Measurements from ENCODE around the gene EIF1. TPM values are rescaled to one million over a fixed set of nuclear protein-coding genes. Genes with fewer than 3 reads are reported as not detected.
A peak's percentile ranks its signal among the peaks of the same experiment; 100 is the strongest.

EIF1 gene
- total RNA-seq, 1 experiment from 2014 or later = 481 TPM

DNA sequence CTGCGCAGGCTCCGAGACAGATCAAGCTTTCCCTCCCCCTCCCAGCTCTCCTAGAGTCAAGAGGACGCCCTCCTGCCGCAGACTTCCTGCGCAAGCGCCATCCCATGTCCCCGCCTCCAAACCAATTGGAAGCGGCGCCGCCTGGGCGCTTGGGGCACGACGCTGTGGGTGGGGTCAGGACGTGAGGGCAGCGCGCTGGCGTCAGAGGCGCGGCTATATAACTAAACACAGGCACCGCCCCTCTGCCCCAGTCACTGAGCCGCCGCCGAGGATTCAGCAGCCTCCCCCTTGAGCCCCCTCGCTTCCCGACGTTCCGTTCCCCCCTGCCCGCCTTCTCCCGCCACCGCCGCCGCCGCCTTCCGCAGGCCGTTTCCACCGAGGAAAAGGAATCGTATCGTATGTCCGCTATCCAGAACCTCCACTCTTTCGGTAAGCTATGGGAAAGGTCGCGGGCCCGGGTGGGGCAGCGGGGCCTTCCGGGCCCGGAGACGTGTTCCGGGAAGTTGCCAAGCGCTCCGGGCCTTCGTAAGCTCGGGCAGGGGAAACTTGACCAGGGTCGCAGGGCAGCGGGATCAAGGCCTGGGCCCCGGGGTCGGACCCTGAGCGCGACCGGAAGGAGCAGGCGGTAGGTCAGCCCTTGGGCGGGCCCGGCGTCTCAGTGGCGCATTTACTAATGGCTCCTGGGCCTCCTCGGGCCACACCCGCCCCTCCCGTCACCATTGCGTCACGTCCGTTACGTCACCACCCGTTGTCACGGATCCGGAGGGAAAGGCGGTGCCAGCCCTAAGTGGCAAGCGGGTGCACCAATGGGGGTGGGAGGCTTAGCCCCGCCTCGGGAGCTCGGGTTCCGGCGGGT, at the start of gene EIF1 (continued):
- TF ChIP-seq PRRX2 (CRISPR knock-in tag; IDR thresholded peaks at IDR 0.05) (peak; percentile 80), ZNF138 (CRISPR knock-in tag; conservative IDR thresholded peaks at IDR 0.05) (no peak), ZNF317 (CRISPR knock-in tag; IDR thresholded peaks at IDR 0.05; ENCODE audit: borderline replicate concordance, low read depth) (0 out of 2 replicates have a peak, but pooled peaks have one; percentile 21), SMAD4 (CRISPR knock-in tag; IDR thresholded peaks at IDR 0.05) (peak; percentile 55; the same call in 1 of the 2 replicates), JUN (CRISPR knock-in tag; IDR thresholded peaks at IDR 0.05) (no peak; the same call in 1 of the 2 replicates), ZNF396 (CRISPR knock-in tag; IDR thresholded peaks at IDR 0.05; ENCODE audit: borderline replicate concordance) (no peak), TEAD4 (CRISPR knock-in tag; IDR thresholded peaks at IDR 0.05) (0 out of 2 replicates have a peak, but pooled peaks have one; percentile 58), ATF1 (CRISPR knock-in tag; IDR thresholded peaks at IDR 0.05) (no peak), ZNF263 (CRISPR knock-in tag; IDR thresholded peaks at IDR 0.05; ENCODE audit: low read depth) (no peak; the same call in 1 of the 2 replicates), ZNF671 (CRISPR knock-in tag; IDR thresholded peaks at IDR 0.05) (peak; percentile 72), GRHL2 (CRISPR knock-in tag; IDR thresholded peaks at IDR 0.05; ENCODE audit: insufficient replicate concordance, severe bottlenecking) (no peak), RORB (CRISPR knock-in tag; IDR thresholded peaks at IDR 0.05) (peak; percentile 89; the same call in 1 of the 2 replicates), RELA (CRISPR knock-in tag; IDR thresholded peaks at IDR 0.05; ENCODE audit: borderline replicate concordance) (peak; percentile 53; the same call in 1 of the 2 replicates), KAT7 (CRISPR knock-in tag; IDR thresholded peaks at IDR 0.05; ENCODE audit: borderline replicate concordance) (0 out of 2 replicates have a peak, but pooled peaks have one; percentile 65), MXD4 (CRISPR knock-in tag; IDR thresholded peaks at IDR 0.05; ENCODE audit: borderline replicate concordance) (no peak), ZNF232 (CRISPR knock-in tag; IDR thresholded peaks at IDR 0.05) (no peak; the same call in none of the 2 replicates), NFYB (CRISPR knock-in tag; conservative IDR thresholded peaks at IDR 0.05; ENCODE audit: low read depth) (peak; percentile 89)
- TF ChIP-seq, protein P1, sequence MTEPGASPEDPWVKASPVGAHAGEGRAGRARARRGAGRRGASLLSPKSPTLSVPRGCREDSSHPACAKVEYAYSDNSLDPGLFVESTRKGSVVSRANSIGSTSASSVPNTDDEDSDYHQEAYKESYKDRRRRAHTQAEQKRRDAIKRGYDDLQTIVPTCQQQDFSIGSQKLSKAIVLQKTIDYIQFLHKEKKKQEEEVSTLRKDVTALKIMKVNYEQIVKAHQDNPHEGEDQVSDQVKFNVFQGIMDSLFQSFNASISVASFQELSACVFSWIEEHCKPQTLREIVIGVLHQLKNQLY (CRISPR knock-in tag; IDR thresholded peaks at IDR 0.05) = 0 out of 2 replicates have a peak, but pooled peaks have one; percentile 79
- TF ChIP-seq, protein P2, sequence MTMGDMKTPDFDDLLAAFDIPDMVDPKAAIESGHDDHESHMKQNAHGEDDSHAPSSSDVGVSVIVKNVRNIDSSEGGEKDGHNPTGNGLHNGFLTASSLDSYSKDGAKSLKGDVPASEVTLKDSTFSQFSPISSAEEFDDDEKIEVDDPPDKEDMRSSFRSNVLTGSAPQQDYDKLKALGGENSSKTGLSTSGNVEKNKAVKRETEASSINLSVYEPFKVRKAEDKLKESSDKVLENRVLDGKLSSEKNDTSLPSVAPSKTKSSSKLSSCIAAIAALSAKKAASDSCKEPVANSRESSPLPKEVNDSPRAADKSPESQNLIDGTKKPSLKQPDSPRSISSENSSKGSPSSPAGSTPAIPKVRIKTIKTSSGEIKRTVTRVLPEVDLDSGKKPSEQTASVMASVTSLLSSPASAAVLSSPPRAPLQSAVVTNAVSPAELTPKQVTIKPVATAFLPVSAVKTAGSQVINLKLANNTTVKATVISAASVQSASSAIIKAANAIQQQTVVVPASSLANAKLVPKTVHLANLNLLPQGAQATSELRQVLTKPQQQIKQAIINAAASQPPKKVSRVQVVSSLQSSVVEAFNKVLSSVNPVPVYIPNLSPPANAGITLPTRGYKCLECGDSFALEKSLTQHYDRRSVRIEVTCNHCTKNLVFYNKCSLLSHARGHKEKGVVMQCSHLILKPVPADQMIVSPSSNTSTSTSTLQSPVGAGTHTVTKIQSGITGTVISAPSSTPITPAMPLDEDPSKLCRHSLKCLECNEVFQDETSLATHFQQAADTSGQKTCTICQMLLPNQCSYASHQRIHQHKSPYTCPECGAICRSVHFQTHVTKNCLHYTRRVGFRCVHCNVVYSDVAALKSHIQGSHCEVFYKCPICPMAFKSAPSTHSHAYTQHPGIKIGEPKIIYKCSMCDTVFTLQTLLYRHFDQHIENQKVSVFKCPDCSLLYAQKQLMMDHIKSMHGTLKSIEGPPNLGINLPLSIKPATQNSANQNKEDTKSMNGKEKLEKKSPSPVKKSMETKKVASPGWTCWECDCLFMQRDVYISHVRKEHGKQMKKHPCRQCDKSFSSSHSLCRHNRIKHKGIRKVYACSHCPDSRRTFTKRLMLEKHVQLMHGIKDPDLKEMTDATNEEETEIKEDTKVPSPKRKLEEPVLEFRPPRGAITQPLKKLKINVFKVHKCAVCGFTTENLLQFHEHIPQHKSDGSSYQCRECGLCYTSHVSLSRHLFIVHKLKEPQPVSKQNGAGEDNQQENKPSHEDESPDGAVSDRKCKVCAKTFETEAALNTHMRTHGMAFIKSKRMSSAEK (CRISPR knock-in tag; IDR thresholded peaks at IDR 0.05; ENCODE audit: borderline replicate concordance) = 0 out of 2 replicates have a peak, but pooled peaks have one; percentile 13
- TF ChIP-seq, protein P3, sequence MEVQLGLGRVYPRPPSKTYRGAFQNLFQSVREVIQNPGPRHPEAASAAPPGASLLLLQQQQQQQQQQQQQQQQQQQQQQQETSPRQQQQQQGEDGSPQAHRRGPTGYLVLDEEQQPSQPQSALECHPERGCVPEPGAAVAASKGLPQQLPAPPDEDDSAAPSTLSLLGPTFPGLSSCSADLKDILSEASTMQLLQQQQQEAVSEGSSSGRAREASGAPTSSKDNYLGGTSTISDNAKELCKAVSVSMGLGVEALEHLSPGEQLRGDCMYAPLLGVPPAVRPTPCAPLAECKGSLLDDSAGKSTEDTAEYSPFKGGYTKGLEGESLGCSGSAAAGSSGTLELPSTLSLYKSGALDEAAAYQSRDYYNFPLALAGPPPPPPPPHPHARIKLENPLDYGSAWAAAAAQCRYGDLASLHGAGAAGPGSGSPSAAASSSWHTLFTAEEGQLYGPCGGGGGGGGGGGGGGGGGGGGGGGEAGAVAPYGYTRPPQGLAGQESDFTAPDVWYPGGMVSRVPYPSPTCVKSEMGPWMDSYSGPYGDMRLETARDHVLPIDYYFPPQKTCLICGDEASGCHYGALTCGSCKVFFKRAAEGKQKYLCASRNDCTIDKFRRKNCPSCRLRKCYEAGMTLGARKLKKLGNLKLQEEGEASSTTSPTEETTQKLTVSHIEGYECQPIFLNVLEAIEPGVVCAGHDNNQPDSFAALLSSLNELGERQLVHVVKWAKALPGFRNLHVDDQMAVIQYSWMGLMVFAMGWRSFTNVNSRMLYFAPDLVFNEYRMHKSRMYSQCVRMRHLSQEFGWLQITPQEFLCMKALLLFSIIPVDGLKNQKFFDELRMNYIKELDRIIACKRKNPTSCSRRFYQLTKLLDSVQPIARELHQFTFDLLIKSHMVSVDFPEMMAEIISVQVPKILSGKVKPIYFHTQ (CRISPR knock-in tag; IDR thresholded peaks at IDR 0.05) = peak; percentile 92
- TF ChIP-seq, protein P4, sequence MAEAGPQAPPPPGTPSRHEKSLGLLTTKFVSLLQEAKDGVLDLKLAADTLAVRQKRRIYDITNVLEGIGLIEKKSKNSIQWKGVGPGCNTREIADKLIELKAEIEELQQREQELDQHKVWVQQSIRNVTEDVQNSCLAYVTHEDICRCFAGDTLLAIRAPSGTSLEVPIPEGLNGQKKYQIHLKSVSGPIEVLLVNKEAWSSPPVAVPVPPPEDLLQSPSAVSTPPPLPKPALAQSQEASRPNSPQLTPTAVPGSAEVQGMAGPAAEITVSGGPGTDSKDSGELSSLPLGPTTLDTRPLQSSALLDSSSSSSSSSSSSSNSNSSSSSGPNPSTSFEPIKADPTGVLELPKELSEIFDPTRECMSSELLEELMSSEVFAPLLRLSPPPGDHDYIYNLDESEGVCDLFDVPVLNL (CRISPR knock-in tag; IDR thresholded peaks at IDR 0.05; ENCODE audit: borderline replicate concordance, low read depth) = no peak
- TF ChIP-seq, protein P5, sequence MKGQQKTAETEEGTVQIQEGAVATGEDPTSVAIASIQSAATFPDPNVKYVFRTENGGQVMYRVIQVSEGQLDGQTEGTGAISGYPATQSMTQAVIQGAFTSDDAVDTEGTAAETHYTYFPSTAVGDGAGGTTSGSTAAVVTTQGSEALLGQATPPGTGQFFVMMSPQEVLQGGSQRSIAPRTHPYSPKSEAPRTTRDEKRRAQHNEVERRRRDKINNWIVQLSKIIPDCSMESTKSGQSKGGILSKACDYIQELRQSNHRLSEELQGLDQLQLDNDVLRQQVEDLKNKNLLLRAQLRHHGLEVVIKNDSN (CRISPR knock-in tag; IDR thresholded peaks at IDR 0.05) = no peak
- TF ChIP-seq, protein P6, sequence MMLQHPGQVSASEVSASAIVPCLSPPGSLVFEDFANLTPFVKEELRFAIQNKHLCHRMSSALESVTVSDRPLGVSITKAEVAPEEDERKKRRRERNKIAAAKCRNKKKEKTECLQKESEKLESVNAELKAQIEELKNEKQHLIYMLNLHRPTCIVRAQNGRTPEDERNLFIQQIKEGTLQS (CRISPR knock-in tag; conservative IDR thresholded peaks at IDR 0.05) = peak; percentile 97
- TF ChIP-seq, protein P7, sequence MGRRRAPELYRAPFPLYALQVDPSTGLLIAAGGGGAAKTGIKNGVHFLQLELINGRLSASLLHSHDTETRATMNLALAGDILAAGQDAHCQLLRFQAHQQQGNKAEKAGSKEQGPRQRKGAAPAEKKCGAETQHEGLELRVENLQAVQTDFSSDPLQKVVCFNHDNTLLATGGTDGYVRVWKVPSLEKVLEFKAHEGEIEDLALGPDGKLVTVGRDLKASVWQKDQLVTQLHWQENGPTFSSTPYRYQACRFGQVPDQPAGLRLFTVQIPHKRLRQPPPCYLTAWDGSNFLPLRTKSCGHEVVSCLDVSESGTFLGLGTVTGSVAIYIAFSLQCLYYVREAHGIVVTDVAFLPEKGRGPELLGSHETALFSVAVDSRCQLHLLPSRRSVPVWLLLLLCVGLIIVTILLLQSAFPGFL (CRISPR knock-in tag; IDR thresholded peaks at IDR 0.05; ENCODE audit: borderline replicate concordance) = peak; percentile 91; the same call in 1 of the 2 replicates
- TF ChIP-seq, protein P8, sequence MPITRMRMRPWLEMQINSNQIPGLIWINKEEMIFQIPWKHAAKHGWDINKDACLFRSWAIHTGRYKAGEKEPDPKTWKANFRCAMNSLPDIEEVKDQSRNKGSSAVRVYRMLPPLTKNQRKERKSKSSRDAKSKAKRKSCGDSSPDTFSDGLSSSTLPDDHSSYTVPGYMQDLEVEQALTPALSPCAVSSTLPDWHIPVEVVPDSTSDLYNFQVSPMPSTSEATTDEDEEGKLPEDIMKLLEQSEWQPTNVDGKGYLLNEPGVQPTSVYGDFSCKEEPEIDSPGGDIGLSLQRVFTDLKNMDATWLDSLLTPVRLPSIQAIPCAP (CRISPR knock-in tag; IDR thresholded peaks at IDR 0.05) = peak; percentile 86; the same call in 1 of the 2 replicates

All from WTC11 (cell line).